Panc1 (cell line): Measurements from ENCODE around the gene MUL1. TPM values are rescaled to one million over a fixed set of nuclear protein-coding genes. Genes with fewer than 3 reads are reported as not detected.

ENCODE experiments used
- ATAC-seq: fragments of 200-7000 bp; cut with Tn5 transposase; 2 replicates; pipeline ENCODE4 v1.9.1; 2020; ENCODE audit warnings: mild to moderate bottlenecking, moderate library complexity
- BruUV-seq: library from RNA; stranded (reverse); fragments of 400-500 nt; replicated peaks from 2 replicates; lab custom pipeline; 2021; lab: Mats Ljungman, UMichigan
- CTCF ChIA-PET: fragments of 300-600 bp; sonication (Branson Sonifier 250); formaldehyde crosslinking; loops from one replicate; lab custom pipeline; 2022; ENCODE audit warnings: antibody characterized with exemption; lab: Charles Lee
- POLR2A ChIA-PET: fragments of 300-600 bp; sonication (Branson Sonifier 250); formaldehyde crosslinking; loops from one replicate; lab custom pipeline; 2022; ENCODE audit warnings: antibody characterized with exemption; lab: Charles Lee
- DNase-seq: peaks from one replicate; pipeline ENCODE4 v3.0.0-alpha.2; 2010; ENCODE audit warnings: low read depth, low spot score
- H3K27ac ChIP-seq: 2 replicates; pipeline ENCODE4 v1.5.1; 2011; ENCODE audit warnings: mild to moderate bottlenecking, low read length, inconsistent platforms
- H3K27me3 ChIP-seq: fragments of 200-500 bp; sonication (Bioruptor generic); 2 replicates; pipeline ENCODE4 v1.6.0; 2014; ENCODE audit warnings: low read length, inconsistent platforms; ENCODE audit not compliant: control insufficient read depth, insufficient read depth
- H3K36me3 ChIP-seq: fragments of 200-500 bp; sonication (Bioruptor generic); 2 replicates; pipeline ENCODE4 v1.5.1; 2014; ENCODE audit warnings: inconsistent platforms, mild to moderate bottlenecking, low read length, moderate library complexity; ENCODE audit not compliant: control insufficient read depth, insufficient read depth
- H3K4me1 ChIP-seq: 2 replicates; pipeline ENCODE4 v1.5.1; 2011; ENCODE audit warnings: inconsistent platforms, mild to moderate bottlenecking, low read length, moderate library complexity; ENCODE audit not compliant: control insufficient read depth, insufficient read depth
- H3K4me3 ChIP-seq, 2 experiments: 2 replicates each; pipeline ENCODE4 v1.5.1; 2011 to 2012; ENCODE audit warnings: low read depth in 2 of 2, low read length in 2 of 2, mild to moderate bottlenecking in 2 of 2, inconsistent platforms in 1 of 2, moderate library complexity in 1 of 2
- H3K9me3 ChIP-seq: fragments of 200-500 bp; sonication (Bioruptor generic); 2 replicates; pipeline ENCODE4 v1.5.1; 2014; ENCODE audit warnings: low read depth, mild to moderate bottlenecking, inconsistent platforms, low read length, moderate library complexity; ENCODE audit not compliant: control insufficient read depth, insufficient read depth
- POLR2AphosphoS5 ChIP-seq: IDR thresholded peaks from 2 replicates; pipeline ENCODE4 v1.6.1; 2012; ENCODE audit warnings: mild to moderate bottlenecking, low read depth, low read length, moderate library complexity
- SIN3A ChIP-seq: IDR thresholded peaks from 2 replicates; pipeline ENCODE4 v1.6.1; 2012; ENCODE audit warnings: low read depth, mild to moderate bottlenecking, low read length, moderate library complexity, borderline replicate concordance; ENCODE audit not compliant: insufficient read depth
- TCF7L2 ChIP-seq: IDR thresholded peaks from 2 replicates; pipeline ENCODE4 v1.6.1; 2011; ENCODE audit warnings: mild to moderate bottlenecking, low read depth, low read length, inconsistent platforms
- in situ Hi-C: cut with HindIII; loops from 2 replicates; pipeline ENCODE4 v1.10.0; 2016; ENCODE audit warnings: low sequenced_read_pairs, low pct_unique_long_range_greater_than_20kb
- intact Hi-C: fragments of 100-400 bp; cut with micrococcal nuclease; formaldehyde crosslinking; loops from one replicate; pipeline ENCODE4 v1.10.0; 2022; ENCODE audit not compliant: unreplicated experiment
- total RNA-seq: library from RNA; stranded (reverse); gene quantifications from one replicate; pipeline ENCODE4 v1.2.1, GENCODE V29; 2021; ENCODE audit not compliant: unreplicated experiment
- TF ChIP-seq, protein P1 (sequence below): fragments of 450-650 bp; IDR thresholded peaks from 2 replicates; pipeline ENCODE4 v1.5.1; 2017; ENCODE audit warnings: mild to moderate bottlenecking
- TF ChIP-seq, protein P2 (sequence below), 2 experiments: IDR thresholded peaks; 2 replicates each; pipeline ENCODE4 v1.6.1; 2011 to 2012; ENCODE audit warnings: low read depth in 2 of 2, control low read depth in 1 of 2, low read length in 1 of 2, mild to moderate bottlenecking in 1 of 2, moderate library complexity in 1 of 2; ENCODE audit not compliant: insufficient read depth in 1 of 2

MUL1 gene
- total RNA-seq, 1 experiment from 2014 or later, result 39.4 TPM

DNA sequence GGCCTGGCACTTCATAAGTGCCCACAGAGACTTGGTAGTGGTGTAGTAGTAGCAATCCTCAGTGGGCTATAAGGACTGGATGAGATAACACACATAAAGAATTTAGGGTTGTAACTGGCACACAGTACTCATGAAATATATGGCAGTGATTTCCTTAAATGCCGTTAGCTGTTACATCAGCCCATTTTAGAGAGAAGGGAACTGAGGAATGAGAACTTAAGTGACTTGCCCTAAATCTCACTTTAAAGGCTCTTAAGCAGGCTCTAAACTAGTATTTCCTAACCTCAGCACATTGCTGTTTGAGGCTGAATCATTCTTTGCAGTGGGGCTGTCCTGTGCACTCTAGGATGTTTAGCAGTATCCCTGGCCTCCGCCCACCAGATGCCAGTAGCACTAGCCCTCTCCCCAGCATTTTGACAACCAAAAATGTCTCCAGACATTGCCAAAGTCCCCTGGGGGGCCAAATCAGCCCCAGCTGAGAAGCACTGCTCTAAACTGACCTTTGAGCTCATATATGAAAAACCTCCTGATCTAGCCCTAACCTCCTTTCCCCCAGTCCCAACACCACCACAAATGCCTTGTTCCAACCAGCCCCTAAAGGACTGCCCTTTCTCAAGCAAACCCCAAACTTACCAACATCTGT lies 33.5 kb downstream of the MUL1 start:
- no peak overlapping the region for H3K27ac ChIP-seq
- no peak overlapping the region for H3K4me3 ChIP-seq
- H3K36me3 ChIP-seq, result no peaks in the 10 kb centered on the region
- TF ChIP-seq POLR2AphosphoS5 (no peak), TCF7L2 (no peak), SIN3A (no peak)
- TF ChIP-seq, protein P1, sequence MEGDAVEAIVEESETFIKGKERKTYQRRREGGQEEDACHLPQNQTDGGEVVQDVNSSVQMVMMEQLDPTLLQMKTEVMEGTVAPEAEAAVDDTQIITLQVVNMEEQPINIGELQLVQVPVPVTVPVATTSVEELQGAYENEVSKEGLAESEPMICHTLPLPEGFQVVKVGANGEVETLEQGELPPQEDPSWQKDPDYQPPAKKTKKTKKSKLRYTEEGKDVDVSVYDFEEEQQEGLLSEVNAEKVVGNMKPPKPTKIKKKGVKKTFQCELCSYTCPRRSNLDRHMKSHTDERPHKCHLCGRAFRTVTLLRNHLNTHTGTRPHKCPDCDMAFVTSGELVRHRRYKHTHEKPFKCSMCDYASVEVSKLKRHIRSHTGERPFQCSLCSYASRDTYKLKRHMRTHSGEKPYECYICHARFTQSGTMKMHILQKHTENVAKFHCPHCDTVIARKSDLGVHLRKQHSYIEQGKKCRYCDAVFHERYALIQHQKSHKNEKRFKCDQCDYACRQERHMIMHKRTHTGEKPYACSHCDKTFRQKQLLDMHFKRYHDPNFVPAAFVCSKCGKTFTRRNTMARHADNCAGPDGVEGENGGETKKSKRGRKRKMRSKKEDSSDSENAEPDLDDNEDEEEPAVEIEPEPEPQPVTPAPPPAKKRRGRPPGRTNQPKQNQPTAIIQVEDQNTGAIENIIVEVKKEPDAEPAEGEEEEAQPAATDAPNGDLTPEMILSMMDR, result no peak
- TF ChIP-seq, protein P2, sequence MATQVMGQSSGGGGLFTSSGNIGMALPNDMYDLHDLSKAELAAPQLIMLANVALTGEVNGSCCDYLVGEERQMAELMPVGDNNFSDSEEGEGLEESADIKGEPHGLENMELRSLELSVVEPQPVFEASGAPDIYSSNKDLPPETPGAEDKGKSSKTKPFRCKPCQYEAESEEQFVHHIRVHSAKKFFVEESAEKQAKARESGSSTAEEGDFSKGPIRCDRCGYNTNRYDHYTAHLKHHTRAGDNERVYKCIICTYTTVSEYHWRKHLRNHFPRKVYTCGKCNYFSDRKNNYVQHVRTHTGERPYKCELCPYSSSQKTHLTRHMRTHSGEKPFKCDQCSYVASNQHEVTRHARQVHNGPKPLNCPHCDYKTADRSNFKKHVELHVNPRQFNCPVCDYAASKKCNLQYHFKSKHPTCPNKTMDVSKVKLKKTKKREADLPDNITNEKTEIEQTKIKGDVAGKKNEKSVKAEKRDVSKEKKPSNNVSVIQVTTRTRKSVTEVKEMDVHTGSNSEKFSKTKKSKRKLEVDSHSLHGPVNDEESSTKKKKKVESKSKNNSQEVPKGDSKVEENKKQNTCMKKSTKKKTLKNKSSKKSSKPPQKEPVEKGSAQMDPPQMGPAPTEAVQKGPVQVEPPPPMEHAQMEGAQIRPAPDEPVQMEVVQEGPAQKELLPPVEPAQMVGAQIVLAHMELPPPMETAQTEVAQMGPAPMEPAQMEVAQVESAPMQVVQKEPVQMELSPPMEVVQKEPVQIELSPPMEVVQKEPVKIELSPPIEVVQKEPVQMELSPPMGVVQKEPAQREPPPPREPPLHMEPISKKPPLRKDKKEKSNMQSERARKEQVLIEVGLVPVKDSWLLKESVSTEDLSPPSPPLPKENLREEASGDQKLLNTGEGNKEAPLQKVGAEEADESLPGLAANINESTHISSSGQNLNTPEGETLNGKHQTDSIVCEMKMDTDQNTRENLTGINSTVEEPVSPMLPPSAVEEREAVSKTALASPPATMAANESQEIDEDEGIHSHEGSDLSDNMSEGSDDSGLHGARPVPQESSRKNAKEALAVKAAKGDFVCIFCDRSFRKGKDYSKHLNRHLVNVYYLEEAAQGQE (IDR thresholded peaks at IDR 0.05; ENCODE audit: insufficient read depth in 1 of 2, low read depth in 2 of 2, low read length in 1 of 2), result no peak
- POLR2A ChIA-PET, result no interaction called here
- no peaks in the 10 kb centered on the region for H3K9me3 ChIP-seq
- intact Hi-C loops (no loop called here), in situ Hi-C loops (no loop called here)
- DNase-seq (no peak), ATAC-seq (no peak)
- CTCF ChIA-PET, result interaction anchor here (1.6 kb wide), 1 partner anchor 9 kb away, joined by 3 read pairs; no protein-coding TSS in a partner anchor
- H3K27me3 ChIP-seq, result peaks cover 2% of the 10 kb centered on the region; the same call in 1 of the 2 replicates
- H3K4me1 ChIP-seq, result peaks cover 17% of the 10 kb centered on the region
- no TSS peak for BruUV-seq

DNA sequence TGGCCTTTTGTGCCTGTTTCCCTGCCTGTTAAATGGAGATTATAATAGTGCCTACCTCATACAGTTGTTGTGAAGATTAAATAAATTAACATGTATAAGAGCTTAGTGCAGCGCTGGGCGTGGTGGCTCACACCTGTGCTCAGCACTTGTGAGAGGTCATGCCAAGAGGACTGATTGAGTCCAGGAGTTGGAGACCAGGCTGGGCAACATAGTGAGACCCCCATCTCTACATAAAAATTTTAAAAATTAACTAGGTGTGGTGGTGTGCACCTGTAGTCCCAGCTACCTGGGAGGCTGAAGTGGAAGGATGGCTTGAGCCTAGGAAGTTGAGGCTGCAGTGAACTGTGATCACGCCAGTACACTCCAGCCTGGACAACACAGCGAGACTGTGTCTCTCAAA lies 34.1 kb downstream of the MUL1 start:
- TF ChIP-seq TCF7L2 (no peak), SIN3A (no peak), POLR2AphosphoS5 (no peak)
- TF ChIP-seq, protein P2 (IDR thresholded peaks at IDR 0.05; ENCODE audit: insufficient read depth in 1 of 2, low read depth in 2 of 2, low read length in 1 of 2), result no peak
- TF ChIP-seq, protein P1, result no peak
- peaks cover 17% of the 10 kb centered on the region for H3K4me1 ChIP-seq
- CTCF ChIA-PET, result interaction anchor here (1.6 kb wide), 1 partner anchor 9 kb away, joined by 3 read pairs; no protein-coding TSS in a partner anchor
- no peaks in the 10 kb centered on the region for H3K9me3 ChIP-seq
- no peak overlapping the region for H3K27ac ChIP-seq
- no peaks in the 10 kb centered on the region for H3K36me3 ChIP-seq
- no TSS peak for BruUV-seq
- ATAC-seq (no peak), DNase-seq (no peak)
- POLR2A ChIA-PET, result no interaction called here
- H3K4me3 ChIP-seq, result no peak overlapping the region
- in situ Hi-C loops, result no loop called here
- peaks cover 2% of the 10 kb centered on the region; the same call in 1 of the 2 replicates for H3K27me3 ChIP-seq
- intact Hi-C loops, result no loop called here
